Chondrocyte (in vitro differentiated cells): ENCODE data around the gene SLC35F2. TPM values are rescaled to one million over a fixed set of nuclear protein-coding genes. Genes with fewer than 3 reads are reported as not detected.

Source experiments
- DNase-seq: peaks from one replicate; pipeline ENCODE4 v3.0.0; 2021; ENCODE audit warnings: mixed read lengths, low spot score
- H3K27ac Mint-ChIP-seq: one replicate; pipeline ENCODE4 v1.8.0; 2021; ENCODE audit warnings: mild to moderate bottlenecking, moderate library complexity, mixed read lengths; ENCODE audit not compliant: unreplicated experiment
- H3K27me3 Mint-ChIP-seq: 2 replicates; pipeline ENCODE4 v1.8.0; 2021; ENCODE audit warnings: low read depth, mixed read lengths
- H3K36me3 Mint-ChIP-seq: 2 replicates; pipeline ENCODE4 v1.8.0; 2021; ENCODE audit warnings: low read depth, mixed read lengths
- H3K4me1 Mint-ChIP-seq: 2 replicates; pipeline ENCODE4 v1.8.0; 2021; ENCODE audit warnings: low read depth, mild to moderate bottlenecking, mixed read lengths
- H3K4me3 Mint-ChIP-seq: one replicate; pipeline ENCODE4 v1.8.0; 2021; ENCODE audit warnings: mild to moderate bottlenecking, moderate library complexity, mixed read lengths; ENCODE audit not compliant: unreplicated experiment
- H3K9me3 Mint-ChIP-seq: 2 replicates; pipeline ENCODE4 v1.8.0; 2021; ENCODE audit warnings: low read depth, mixed read lengths
- total RNA-seq: library from RNA; stranded (reverse); gene quantifications from 3 replicates; pipeline ENCODE4 v1.2.1, GENCODE V29; 2021
- TF ChIP-seq, protein P1 (sequence below): fragments of 200-600 bp; sonication (generic); IDR thresholded peaks from 2 replicates; pipeline ENCODE4 v1.5.0; 2021; ENCODE audit warnings: antibody characterized with exemption, mild to moderate bottlenecking, moderate library complexity

SLC35F2 gene
- total RNA-seq, 1 donor from 2014 or later, result 5.6 TPM

DNA sequence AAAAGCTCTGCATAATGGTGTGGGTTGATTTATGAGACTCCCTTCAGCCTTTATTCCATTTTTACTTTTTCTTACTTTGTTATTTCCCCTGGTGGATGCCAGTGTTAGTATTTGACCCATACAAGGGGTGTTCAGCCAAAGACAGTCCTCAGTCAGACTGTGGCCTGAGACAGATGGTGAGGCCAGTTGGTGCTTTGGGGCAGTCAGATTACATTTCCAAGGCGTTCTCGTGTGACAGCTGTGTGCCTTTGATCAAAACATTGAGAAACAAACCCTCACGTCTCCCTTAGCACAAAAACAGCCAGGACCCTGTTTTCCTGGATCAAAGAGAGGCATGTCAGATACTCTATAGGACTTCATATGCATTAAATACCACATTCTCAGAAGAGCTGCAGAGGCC lies 115.4 kb downstream of the SLC35F2 start:
- no peaks in the 10 kb centered on the region for H3K36me3 Mint-ChIP-seq
- H3K9me3 Mint-ChIP-seq, result peaks cover 10% of the 10 kb centered on the region
- TF ChIP-seq, protein P1, sequence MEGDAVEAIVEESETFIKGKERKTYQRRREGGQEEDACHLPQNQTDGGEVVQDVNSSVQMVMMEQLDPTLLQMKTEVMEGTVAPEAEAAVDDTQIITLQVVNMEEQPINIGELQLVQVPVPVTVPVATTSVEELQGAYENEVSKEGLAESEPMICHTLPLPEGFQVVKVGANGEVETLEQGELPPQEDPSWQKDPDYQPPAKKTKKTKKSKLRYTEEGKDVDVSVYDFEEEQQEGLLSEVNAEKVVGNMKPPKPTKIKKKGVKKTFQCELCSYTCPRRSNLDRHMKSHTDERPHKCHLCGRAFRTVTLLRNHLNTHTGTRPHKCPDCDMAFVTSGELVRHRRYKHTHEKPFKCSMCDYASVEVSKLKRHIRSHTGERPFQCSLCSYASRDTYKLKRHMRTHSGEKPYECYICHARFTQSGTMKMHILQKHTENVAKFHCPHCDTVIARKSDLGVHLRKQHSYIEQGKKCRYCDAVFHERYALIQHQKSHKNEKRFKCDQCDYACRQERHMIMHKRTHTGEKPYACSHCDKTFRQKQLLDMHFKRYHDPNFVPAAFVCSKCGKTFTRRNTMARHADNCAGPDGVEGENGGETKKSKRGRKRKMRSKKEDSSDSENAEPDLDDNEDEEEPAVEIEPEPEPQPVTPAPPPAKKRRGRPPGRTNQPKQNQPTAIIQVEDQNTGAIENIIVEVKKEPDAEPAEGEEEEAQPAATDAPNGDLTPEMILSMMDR, result no peak
- no peak overlapping the region for H3K27ac Mint-ChIP-seq
- no peak overlapping the region for H3K4me3 Mint-ChIP-seq
- no peaks in the 10 kb centered on the region for H3K4me1 Mint-ChIP-seq
- DNase-seq, result no peak
- H3K27me3 Mint-ChIP-seq, result peaks cover 5% of the 10 kb centered on the region

DNA sequence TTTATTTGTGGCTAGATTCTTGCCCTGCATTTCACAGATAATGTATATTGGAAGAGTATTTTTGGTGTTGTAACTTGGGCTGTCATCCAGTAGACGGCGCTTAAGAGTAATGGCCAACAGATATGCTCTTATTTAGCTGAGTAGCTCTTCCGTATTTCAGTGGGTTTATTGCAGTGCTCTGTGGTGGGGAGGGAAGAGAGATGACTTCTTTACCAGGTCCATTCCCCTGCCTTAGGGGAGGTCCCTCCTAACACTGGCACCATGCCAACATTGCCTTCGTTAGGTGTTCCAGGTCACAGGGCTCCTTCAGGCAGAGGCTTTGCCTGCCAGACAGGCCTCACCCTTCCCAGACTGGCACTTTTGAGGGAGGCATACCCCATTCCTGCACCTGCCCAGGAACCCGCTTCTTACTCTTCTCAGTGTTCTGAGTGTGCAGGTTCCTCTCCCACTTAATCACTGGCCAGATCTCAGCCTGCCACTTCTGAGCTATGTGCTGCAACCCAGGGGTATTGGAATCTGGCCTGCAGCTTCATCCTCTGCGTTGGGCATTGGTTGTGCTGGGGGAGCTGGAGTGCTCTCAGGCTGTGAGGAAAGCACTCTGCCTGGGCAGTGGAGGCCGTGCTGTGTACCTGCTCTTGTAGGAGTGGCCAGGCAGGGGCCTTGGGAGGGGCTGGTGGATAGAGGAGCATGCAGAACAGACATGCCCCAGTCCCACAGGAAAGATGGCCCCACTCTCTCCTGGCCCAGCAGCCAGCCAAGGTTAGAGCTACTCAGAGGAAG lies 117.4 kb downstream of the SLC35F2 start:
- H3K4me3 Mint-ChIP-seq, result no peak overlapping the region
- peaks cover 4% of the 10 kb centered on the region for H3K27me3 Mint-ChIP-seq
- DNase-seq, result no peak
- peaks cover 10% of the 10 kb centered on the region for H3K9me3 Mint-ChIP-seq
- no peaks in the 10 kb centered on the region for H3K4me1 Mint-ChIP-seq
- no peak overlapping the region for H3K27ac Mint-ChIP-seq
- TF ChIP-seq, protein P1, result peak; percentile 73
- no peaks in the 10 kb centered on the region for H3K36me3 Mint-ChIP-seq

Other genes with a start within 250 kb of the SLC35F2 start
- gene SLN, start 146.7 kb downstream of the SLC35F2 start, total RNA-seq, result not detected in 3 replicates
- gene RAB39A, start 69.7 kb upstream of the SLC35F2 start, total RNA-seq, result not detected in 3 replicates
- gene CUL5, start 150.1 kb upstream of the SLC35F2 start, total RNA-seq, result 30.0 to 32.1 TPM (median 30.4 TPM) in 3 replicates